Measurements from ENCODE around the gene CCND2. TPM values are rescaled to one million over a fixed set of nuclear protein-coding genes. Genes with fewer than 3 reads are reported as not detected.
A peak's percentile ranks its signal among the peaks of the same experiment; 100 is the strongest.

The CCND2 gene
- total and polyA plus RNA-seq, 2 experiments from 2014 or later: 157 to 250 TPM

- H3K9me3 ChIP-seq (ENCODE audit: low read depth): no peaks in the 10 kb centered on the region
- DNase-seq (ENCODE audit: low spot score): no peak
- no peaks in the 10 kb centered on the region for H3K36me3 ChIP-seq (replicated peaks; ENCODE audit: insufficient read depth, low read depth)
- WGBS (ENCODE audit: low lambda C conversion rate, missing lambda C conversion rate): 85% methylated on average over 16 of the region's 16 CpGs
- H3K9me2 ChIP-seq (replicated peaks; ENCODE audit: insufficient read depth): no peaks in the 10 kb centered on the region
- H3K4me1 ChIP-seq (ENCODE audit: insufficient read depth): no peaks in the 10 kb centered on the region
- H3K4me3 ChIP-seq: no peak overlapping the region
- H3K79me2 ChIP-seq: peaks cover 81% of the 10 kb centered on the region
- no peaks in the 10 kb centered on the region for H3K27me3 ChIP-seq
- peak overlapping the region; percentile 35 for H3K27ac ChIP-seq
- peaks cover 98% of the 10 kb centered on the region for H4K20me1 ChIP-seq (ENCODE audit: insufficient read depth, poor library complexity, severe bottlenecking)
- TF ChIP-seq EZH2phosphoT487 (IDR thresholded peaks at IDR 0.05; ENCODE audit: low read depth, severe bottlenecking, unreplicated experiment) (no peak), CTCF (IDR thresholded peaks at IDR 0.05; ENCODE audit: poor library complexity) (no peak), EZH2 (IDR thresholded peaks at IDR 0.05; ENCODE audit: borderline replicate concordance) (no peak)
- no peak overlapping the region for H3K4me2 ChIP-seq
- no peak overlapping the region for H2AFZ ChIP-seq
Measured at GRCh38 chr12:4292341-4293073, 18.9 kb downstream of the CCND2 start.

- Histone ChIP-seq H3K4me1 (ENCODE audit: insufficient read depth) (no peaks in the 10 kb centered on the region), H3K79me2 (peaks cover 77% of the 10 kb centered on the region), H3K36me3 (replicated peaks; ENCODE audit: insufficient read depth, low read depth) (no peaks in the 10 kb centered on the region), H3K27me3 (no peaks in the 10 kb centered on the region), H3K9me3 (ENCODE audit: low read depth) (no peaks in the 10 kb centered on the region), H3K4me2 (no peak overlapping the region), H4K20me1 (ENCODE audit: insufficient read depth, poor library complexity, severe bottlenecking) (peaks cover 98% of the 10 kb centered on the region), H2AFZ (no peak overlapping the region), H3K4me3 (no peak overlapping the region), H3K27ac (peak overlapping the region; percentile 40), H3K9me2 (replicated peaks; ENCODE audit: insufficient read depth) (no peaks in the 10 kb centered on the region)
- TF ChIP-seq EZH2phosphoT487 (IDR thresholded peaks at IDR 0.05; ENCODE audit: low read depth, severe bottlenecking, unreplicated experiment): no peak
- no peak for TF ChIP-seq EZH2 (IDR thresholded peaks at IDR 0.05; ENCODE audit: borderline replicate concordance)
- no peak for TF ChIP-seq CTCF (IDR thresholded peaks at IDR 0.05; ENCODE audit: poor library complexity)
- DNase-seq (ENCODE audit: low spot score): no peak
- WGBS (ENCODE audit: low lambda C conversion rate, missing lambda C conversion rate): 78% methylated on average over 14 of the region's 14 CpGs
Measured at GRCh38 chr12:4293299-4293965, 19.9 kb downstream of the CCND2 start.

GRCh38 chr12:4293966-4294505 lies 20.5 kb downstream of the CCND2 start:
- TF ChIP-seq CTCF (IDR thresholded peaks at IDR 0.05; ENCODE audit: poor library complexity): no peak
- no peak for TF ChIP-seq EZH2 (IDR thresholded peaks at IDR 0.05; ENCODE audit: borderline replicate concordance)
- no peak for TF ChIP-seq EZH2phosphoT487 (IDR thresholded peaks at IDR 0.05; ENCODE audit: low read depth, severe bottlenecking, unreplicated experiment)
- Histone ChIP-seq H3K27me3 (no peaks in the 10 kb centered on the region), H3K4me3 (no peak overlapping the region), H3K9me2 (replicated peaks; ENCODE audit: insufficient read depth) (no peaks in the 10 kb centered on the region), H3K36me3 (replicated peaks; ENCODE audit: insufficient read depth, low read depth) (no peaks in the 10 kb centered on the region), H3K79me2 (peaks cover 76% of the 10 kb centered on the region), H2AFZ (no peak overlapping the region), H3K27ac (peak overlapping the region; percentile 40), H3K4me2 (no peak overlapping the region), H4K20me1 (ENCODE audit: insufficient read depth, poor library complexity, severe bottlenecking) (peaks cover 98% of the 10 kb centered on the region), H3K9me3 (ENCODE audit: low read depth) (no peaks in the 10 kb centered on the region), H3K4me1 (ENCODE audit: insufficient read depth) (no peaks in the 10 kb centered on the region)
- DNase-seq (ENCODE audit: low spot score): no peak
- 91% methylated on average over 15 of the region's 16 CpGs for WGBS (ENCODE audit: low lambda C conversion rate, missing lambda C conversion rate)

Measured in hepatocyte (in vitro differentiated cells).